Mesendoderm (in vitro differentiated cells): ENCODE results near the gene SUPT5H.

ENCODE experiments used
- DNase-seq: peaks from one replicate; pipeline ENCODE4 v3.0.0; 2013
- H2AK5ac ChIP-seq: 2 replicates; pipeline ENCODE4 v1.6.1; 2013; ENCODE audit warnings: low read length, inconsistent platforms
- H2BK120ac ChIP-seq: 2 replicates; pipeline ENCODE4 v1.6.1; 2013; ENCODE audit warnings: low read depth, mild to moderate bottlenecking, low read length, moderate library complexity, mixed read lengths
- H2BK15ac ChIP-seq: replicated peaks from 2 replicates; pipeline ENCODE4 v1.6.1; 2013; ENCODE audit warnings: low read depth, mild to moderate bottlenecking, moderate library complexity
- H2BK5ac ChIP-seq: 2 replicates; pipeline ENCODE4 v1.6.1; 2013; ENCODE audit warnings: low read length, inconsistent platforms
- H3K18ac ChIP-seq: 2 replicates; pipeline ENCODE4 v1.6.1; 2013; ENCODE audit warnings: mild to moderate bottlenecking, low read length, mixed read lengths
- H3K23ac ChIP-seq: one replicate; pipeline ENCODE4 v1.6.1; 2013; ENCODE audit warnings: low read length
- H3K27ac ChIP-seq: 2 replicates; pipeline ENCODE4 v1.5.1; 2013; ENCODE audit warnings: low read depth, mild to moderate bottlenecking, inconsistent platforms, low read length, moderate library complexity
- H3K27me3 ChIP-seq: 2 replicates; pipeline ENCODE4 v1.6.1; 2013; ENCODE audit warnings: low read length, control low read depth, mild to moderate bottlenecking, inconsistent platforms; ENCODE audit not compliant: insufficient read depth, poor library complexity
- H3K36me3 ChIP-seq: 2 replicates; pipeline ENCODE4 v1.6.1; 2013; ENCODE audit warnings: low read length, inconsistent platforms; ENCODE audit not compliant: control insufficient read depth, insufficient read depth
- H3K4ac ChIP-seq: one replicate; pipeline ENCODE4 v1.6.1; 2013; ENCODE audit warnings: low read depth, mild to moderate bottlenecking, low read length, moderate library complexity
- H3K4me1 ChIP-seq: 2 replicates; pipeline ENCODE4 v1.6.1; 2013; ENCODE audit warnings: low read depth, low read length, inconsistent platforms; ENCODE audit not compliant: control insufficient read depth
- H3K4me2 ChIP-seq: 2 replicates; pipeline ENCODE4 v1.6.1; 2013; ENCODE audit warnings: low read length
- H3K4me3 ChIP-seq: 2 replicates; pipeline ENCODE4 v1.5.1; 2013; ENCODE audit warnings: mild to moderate bottlenecking, low read length
- H3K56ac ChIP-seq: one replicate; pipeline ENCODE4 v1.6.1; 2013; ENCODE audit warnings: low read length
- H3K79me1 ChIP-seq: 2 replicates; pipeline ENCODE4 v1.6.1; 2013; ENCODE audit warnings: low read length, inconsistent platforms
- H3K79me2 ChIP-seq: 2 replicates; pipeline ENCODE4 v1.6.1; 2013; ENCODE audit warnings: mild to moderate bottlenecking, low read length; ENCODE audit not compliant: control insufficient read depth, insufficient read depth
- H3K9ac ChIP-seq: 2 replicates; pipeline ENCODE4 v1.6.1; 2013; ENCODE audit warnings: low read length, inconsistent platforms
- H4K5ac ChIP-seq: one replicate; pipeline ENCODE4 v1.6.1; 2013; ENCODE audit warnings: low read length
- H4K8ac ChIP-seq: one replicate; pipeline ENCODE4 v1.6.1; 2013; ENCODE audit warnings: low read depth, mild to moderate bottlenecking, control low read depth, low read length, moderate library complexity
- whole genome bisulfite sequencing: extraction: QIAGEN DNeasy Blood & Tissue Kit; methylation state at CpG from one replicate; pipeline ENCODE4 v1.1.7; 2013; ENCODE audit warnings: low lambda C conversion rate, missing lambda C conversion rate; ENCODE audit not compliant: insufficient coverage; ENCODE audit errors: extremely low coverage; 5-methylcytosine and 5-hydroxymethylcytosine counted together

Gene SUPT5H

DNA sequence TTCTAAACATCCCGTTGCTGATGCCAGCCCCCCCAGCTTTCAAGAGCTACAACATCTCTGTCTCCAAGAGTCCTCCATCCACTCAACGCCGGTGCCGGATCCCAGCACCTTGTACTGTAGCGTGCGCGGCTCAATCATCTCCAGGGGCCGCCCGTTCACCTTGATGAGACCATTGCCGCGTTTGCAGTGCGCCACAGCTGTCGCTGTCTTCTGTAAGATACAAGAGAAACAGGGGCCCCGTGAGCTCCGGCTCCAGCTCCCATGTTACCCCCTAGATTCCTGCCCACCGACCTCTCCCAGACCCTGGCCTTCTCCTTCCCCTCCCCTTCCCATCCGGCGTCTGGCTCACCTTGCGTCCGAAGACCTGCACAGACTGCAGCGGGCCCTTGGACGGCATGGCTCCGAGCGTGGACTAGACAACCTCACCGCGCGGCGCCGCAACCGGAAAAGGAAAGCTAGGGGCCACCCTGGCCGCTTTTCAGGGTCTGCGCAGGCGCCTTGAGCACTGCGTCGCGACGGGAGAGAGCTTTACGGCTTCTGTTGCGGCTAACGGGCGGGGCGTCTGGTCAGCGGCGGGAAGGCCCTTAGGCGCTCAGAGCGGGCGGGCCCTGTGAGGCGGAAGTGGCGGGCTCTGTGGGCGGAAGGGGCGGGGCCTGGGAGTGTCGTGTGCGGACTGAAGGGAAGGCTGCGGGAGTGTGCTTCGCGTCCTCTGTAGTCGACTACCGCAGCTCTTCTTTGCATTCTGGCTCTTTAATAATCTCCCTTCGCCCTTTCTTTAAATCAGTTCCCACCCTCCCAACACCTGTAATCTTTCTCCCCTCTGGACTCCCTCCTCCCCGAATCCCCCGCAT, 9.7 kb upstream of the SUPT5H start, which contains the start of gene RPS16:
Gene RPS16 (minus strand): TSS at position 451 of the 851 bp plus-strand sequence. CDS start 54 bp downstream, at position 397.
- H4K5ac ChIP-seq: peak within 1 kb of the TSS; percentile 79
- peak within 1 kb of the TSS; percentile 99 for H3K9ac ChIP-seq
- peak within 1 kb of the TSS; percentile 92 for H2BK5ac ChIP-seq
- peak within 1 kb of the TSS; percentile 98 for H2AK5ac ChIP-seq
- H3K56ac ChIP-seq: peak within 1 kb of the TSS; percentile 100
- H3K4ac ChIP-seq: peak within 1 kb of the TSS; percentile 91
- H3K27ac ChIP-seq: peak within 1 kb of the TSS; percentile 88
- peak within 1 kb of the TSS; percentile 88 for H3K4me2 ChIP-seq
- no peaks in the 10 kb centered on the region for H3K27me3 ChIP-seq
- H3K36me3 ChIP-seq: peaks cover 21% of the 10 kb centered on the region
- peaks cover 11% of the 10 kb centered on the region for H3K4me1 ChIP-seq
- peaks cover 16% of the 10 kb centered on the region for H3K79me1 ChIP-seq
- peak within 1 kb of the TSS; percentile 85 for H3K23ac ChIP-seq
- no peak within 1 kb of the TSS for H2BK15ac ChIP-seq
- peak within 1 kb of the TSS; percentile 7 for H2BK120ac ChIP-seq
- H4K8ac ChIP-seq: no peak within 1 kb of the TSS
- H3K4me3 ChIP-seq: peak within 1 kb of the TSS; percentile 97
- DNase-seq: peak; percentile 98
- peaks cover 25% of the 10 kb centered on the region for H3K79me2 ChIP-seq
- peak within 1 kb of the TSS; percentile 78 for H3K18ac ChIP-seq
- WGBS: no CpG with 5 or more reads among the region's 61 CpGs

DNA sequence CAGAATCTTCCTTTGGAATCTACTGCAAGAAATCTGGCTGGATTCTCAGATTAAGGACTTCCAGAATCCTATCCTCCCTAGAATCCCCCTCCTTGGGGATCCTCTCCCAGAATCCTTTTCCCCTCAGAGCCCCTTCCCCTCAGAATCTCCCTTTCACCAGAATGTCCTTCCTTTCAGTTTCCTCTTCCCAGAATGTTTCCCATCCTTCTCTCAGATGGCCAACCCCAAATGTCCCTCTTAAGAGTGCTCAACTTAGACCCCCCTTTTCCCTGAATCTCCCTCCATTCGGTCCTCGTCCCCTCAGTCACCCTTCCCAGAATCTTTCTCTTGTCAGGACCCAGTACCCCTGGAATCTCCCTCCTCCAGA, 9.0 kb upstream of the SUPT5H start:
- H3K4me2 ChIP-seq: peak overlapping the region; percentile 88
- no peak overlapping the region for H3K23ac ChIP-seq
- H3K18ac ChIP-seq: peak overlapping the region; percentile 78
- H4K5ac ChIP-seq: peak overlapping the region; percentile 79
- H4K8ac ChIP-seq: no peak overlapping the region
- H3K36me3 ChIP-seq: peaks cover 21% of the 10 kb centered on the region
- peak overlapping the region; percentile 77 for H3K9ac ChIP-seq
- H3K79me2 ChIP-seq: peaks cover 25% of the 10 kb centered on the region
- no peaks in the 10 kb centered on the region for H3K27me3 ChIP-seq
- WGBS: no CpG with 5 or more reads among the region's 2 CpGs
- DNase-seq: no peak
- no peak overlapping the region for H2BK5ac ChIP-seq
- peak overlapping the region; percentile 91 for H3K56ac ChIP-seq
- H2BK15ac ChIP-seq: no peak overlapping the region
- peak overlapping the region; percentile 88 for H3K27ac ChIP-seq
- peaks cover 16% of the 10 kb centered on the region for H3K79me1 ChIP-seq
- H3K4me3 ChIP-seq: peak overlapping the region; percentile 66
- H3K4ac ChIP-seq: peak overlapping the region; percentile 91
- H2BK120ac ChIP-seq: peak overlapping the region; percentile 7
- peak overlapping the region; percentile 28 for H2AK5ac ChIP-seq
- peaks cover 9% of the 10 kb centered on the region for H3K4me1 ChIP-seq

DNA sequence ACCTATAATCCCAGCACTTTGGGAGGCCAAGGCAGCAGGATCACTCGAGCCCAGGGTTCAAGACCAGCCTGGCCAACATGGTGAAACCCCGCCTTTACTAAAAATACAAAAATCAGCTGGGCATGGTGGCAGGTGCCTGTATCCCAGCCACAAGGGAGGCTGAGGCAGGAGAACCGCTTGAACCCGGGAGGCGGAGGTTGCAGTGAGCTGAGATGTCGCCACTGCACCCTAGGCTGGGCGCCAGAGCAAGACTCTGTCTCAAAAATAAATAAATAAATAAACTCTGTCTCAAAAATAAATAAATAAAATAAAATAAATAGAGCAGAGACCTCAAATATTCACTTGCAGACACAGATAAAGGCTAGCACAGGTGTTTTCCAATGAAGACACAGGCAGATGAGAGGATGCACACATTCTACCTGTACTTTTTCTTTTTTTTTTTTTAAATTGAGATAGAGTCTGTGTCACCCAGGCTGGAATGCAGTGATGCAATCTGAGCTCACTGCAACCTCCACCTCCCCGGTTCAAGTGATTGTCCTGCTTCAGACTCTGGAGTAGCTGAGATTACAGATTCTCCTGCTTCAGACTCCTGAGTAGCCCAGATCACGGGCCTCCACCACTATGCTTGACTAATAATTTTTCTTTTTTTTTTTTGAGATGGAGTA, 7.0 kb upstream of the SUPT5H start:
- H2AK5ac ChIP-seq: no peak overlapping the region
- no peak overlapping the region for H2BK120ac ChIP-seq
- no peak overlapping the region for H4K8ac ChIP-seq
- no peak overlapping the region for H2BK5ac ChIP-seq
- H4K5ac ChIP-seq: no peak overlapping the region
- WGBS: no CpG with 5 or more reads among the region's 9 CpGs
- no peak overlapping the region for H3K4me3 ChIP-seq
- no peak overlapping the region for H3K4ac ChIP-seq
- H3K27me3 ChIP-seq: no peaks in the 10 kb centered on the region
- no peak overlapping the region for H3K9ac ChIP-seq
- H3K79me2 ChIP-seq: peaks cover 23% of the 10 kb centered on the region
- H3K4me2 ChIP-seq: no peak overlapping the region
- H3K23ac ChIP-seq: no peak overlapping the region
- peaks cover 9% of the 10 kb centered on the region for H3K4me1 ChIP-seq
- no peak overlapping the region for H3K27ac ChIP-seq
- H3K36me3 ChIP-seq: peaks cover 11% of the 10 kb centered on the region
- H3K56ac ChIP-seq: no peak overlapping the region
- peak; percentile 71 for DNase-seq
- H3K18ac ChIP-seq: no peak overlapping the region
- H3K79me1 ChIP-seq: peaks cover 11% of the 10 kb centered on the region
- no peak overlapping the region for H2BK15ac ChIP-seq

DNA sequence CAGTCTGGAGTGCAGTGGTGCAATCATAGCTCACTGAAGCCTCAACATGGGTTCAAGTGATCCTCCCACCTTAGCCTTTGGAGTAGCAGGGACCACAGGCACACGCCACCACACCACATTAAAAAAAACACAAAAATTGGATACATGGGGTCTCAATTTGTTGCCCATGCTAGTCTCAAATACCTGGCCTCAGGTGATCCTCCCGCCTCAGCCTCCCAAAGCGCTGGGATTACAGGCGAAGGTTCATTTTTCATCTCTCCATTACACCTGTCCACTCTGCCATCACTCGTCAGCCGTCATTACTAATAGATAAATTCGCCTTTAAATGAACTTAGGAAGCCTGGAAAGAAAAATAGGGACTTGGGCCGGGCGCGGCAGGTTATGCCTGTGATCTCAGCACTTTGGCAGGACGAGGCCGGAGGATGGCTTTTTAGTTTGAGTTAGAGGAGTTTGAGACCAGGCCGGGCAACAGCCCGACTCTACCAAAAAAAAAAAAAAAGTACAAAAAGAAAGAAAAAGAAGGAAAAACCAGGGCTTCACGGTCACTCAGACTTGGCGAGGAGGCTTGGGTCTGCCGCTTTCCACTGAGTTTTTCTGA, 685 bp upstream of the SUPT5H start:
- H3K4me2 ChIP-seq: peak overlapping the region; percentile 87
- H3K23ac ChIP-seq: no peak overlapping the region
- peak; percentile 38 for DNase-seq
- peak overlapping the region; percentile 99 for H3K9ac ChIP-seq
- no peak overlapping the region for H2BK15ac ChIP-seq
- no peak overlapping the region for H2BK120ac ChIP-seq
- peaks cover 44% of the 10 kb centered on the region for H3K79me2 ChIP-seq
- peak overlapping the region; percentile 98 for H3K4me3 ChIP-seq
- peak overlapping the region; percentile 66 for H3K4ac ChIP-seq
- peak overlapping the region; percentile 54 for H3K27ac ChIP-seq
- H3K18ac ChIP-seq: peak overlapping the region; percentile 40
- no peak overlapping the region for H2AK5ac ChIP-seq
- H3K27me3 ChIP-seq: no peaks in the 10 kb centered on the region
- H3K36me3 ChIP-seq: no peaks in the 10 kb centered on the region
- peak overlapping the region; percentile 39 for H2BK5ac ChIP-seq
- H4K5ac ChIP-seq: peak overlapping the region; percentile 33
- WGBS: no CpG with 5 or more reads among the region's 17 CpGs
- H4K8ac ChIP-seq: no peak overlapping the region
- H3K79me1 ChIP-seq: peaks cover 15% of the 10 kb centered on the region
- H3K56ac ChIP-seq: peak overlapping the region; percentile 95
- H3K4me1 ChIP-seq: peaks cover 2% of the 10 kb centered on the region

DNA sequence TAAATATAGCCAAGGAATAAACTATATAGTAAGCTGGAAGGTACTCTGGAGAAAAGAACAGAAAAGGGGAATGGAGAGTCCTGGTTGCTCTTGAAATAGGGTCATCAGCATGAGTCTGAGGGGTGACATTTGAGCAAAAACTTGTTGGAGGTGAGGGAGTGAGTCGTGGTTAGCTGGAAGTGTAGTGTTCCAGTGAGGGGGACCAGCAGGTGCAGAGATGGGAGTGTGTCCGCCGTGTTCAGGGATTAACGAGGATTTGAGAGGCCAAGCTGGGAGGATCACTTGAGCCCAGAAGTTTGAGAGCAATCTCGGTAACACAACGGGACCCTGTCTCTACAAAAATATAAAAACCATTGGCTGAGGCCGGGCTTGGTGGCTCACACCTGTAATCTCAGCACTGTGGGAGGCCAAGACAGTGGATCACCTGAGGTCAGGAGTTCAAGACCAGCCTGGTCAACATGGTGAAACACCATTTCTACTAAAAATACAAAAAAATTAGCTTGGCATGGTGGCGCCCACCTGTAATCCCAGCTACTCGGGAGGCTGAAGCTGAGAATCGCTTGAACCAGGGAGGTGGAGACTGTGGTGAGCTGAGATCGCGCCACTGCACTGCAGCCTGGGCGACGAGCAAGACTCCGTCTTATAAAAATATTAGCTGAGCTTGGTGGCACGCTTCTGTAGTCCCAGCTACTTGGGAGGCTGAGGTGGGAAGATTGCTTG, 1.1 kb downstream of the SUPT5H start:
- Histone ChIP-seq H3K4me1 (peaks cover 2% of the 10 kb centered on the region), H2BK15ac (no peak overlapping the region), H3K4me3 (peak overlapping the region; percentile 8), H4K8ac (no peak overlapping the region), H4K5ac (no peak overlapping the region), H3K36me3 (no peaks in the 10 kb centered on the region), H3K56ac (peak overlapping the region; percentile 5), H3K18ac (no peak overlapping the region), H3K4me2 (peak overlapping the region; percentile 84), H3K79me1 (peaks cover 17% of the 10 kb centered on the region), H3K4ac (no peak overlapping the region), H3K27me3 (no peaks in the 10 kb centered on the region), H2BK120ac (no peak overlapping the region), H3K79me2 (peaks cover 57% of the 10 kb centered on the region), H3K23ac (no peak overlapping the region), H3K9ac (peak overlapping the region; percentile 99), H3K27ac (no peak overlapping the region), H2BK5ac (no peak overlapping the region), H2AK5ac (no peak overlapping the region)
- WGBS: no CpG with 5 or more reads among the region's 16 CpGs
- DNase-seq: no peak
